ENCODE data around the gene EDAR.

Gene EDAR

DNA sequence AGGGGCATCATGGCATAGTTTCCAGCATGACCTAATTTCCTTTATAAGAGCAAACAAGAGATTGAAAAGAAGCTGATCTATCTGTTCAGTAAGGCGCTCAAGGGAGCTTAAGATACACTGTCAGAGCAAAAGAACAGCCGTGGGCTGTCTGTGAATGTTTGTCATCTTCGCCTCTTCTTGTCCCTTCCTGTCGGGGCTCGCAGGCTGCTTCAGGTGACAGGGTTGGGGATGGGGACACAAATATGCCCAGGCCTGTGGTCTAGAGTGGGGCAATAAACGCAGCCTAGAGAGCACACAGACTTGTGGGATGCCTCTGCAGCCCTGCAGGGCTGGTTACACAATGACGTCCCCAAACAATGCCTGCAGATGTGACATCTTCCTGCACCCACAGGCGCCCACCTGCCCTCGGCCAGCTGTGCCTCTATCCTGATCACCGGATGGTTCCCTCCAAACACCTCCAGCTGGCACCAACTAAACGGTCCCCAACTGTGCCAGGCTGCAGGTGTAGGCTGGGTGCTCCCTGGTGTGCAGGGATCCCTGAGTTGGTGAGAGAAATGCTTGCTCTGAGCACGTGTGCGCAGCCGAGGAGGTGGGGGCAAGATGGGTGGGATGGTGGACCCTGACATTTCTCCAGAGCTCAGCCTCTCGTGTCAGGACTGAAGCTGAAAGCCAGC, 72.8 kb downstream of the EDAR start:
- TF ChIP-seq, protein P1, sequence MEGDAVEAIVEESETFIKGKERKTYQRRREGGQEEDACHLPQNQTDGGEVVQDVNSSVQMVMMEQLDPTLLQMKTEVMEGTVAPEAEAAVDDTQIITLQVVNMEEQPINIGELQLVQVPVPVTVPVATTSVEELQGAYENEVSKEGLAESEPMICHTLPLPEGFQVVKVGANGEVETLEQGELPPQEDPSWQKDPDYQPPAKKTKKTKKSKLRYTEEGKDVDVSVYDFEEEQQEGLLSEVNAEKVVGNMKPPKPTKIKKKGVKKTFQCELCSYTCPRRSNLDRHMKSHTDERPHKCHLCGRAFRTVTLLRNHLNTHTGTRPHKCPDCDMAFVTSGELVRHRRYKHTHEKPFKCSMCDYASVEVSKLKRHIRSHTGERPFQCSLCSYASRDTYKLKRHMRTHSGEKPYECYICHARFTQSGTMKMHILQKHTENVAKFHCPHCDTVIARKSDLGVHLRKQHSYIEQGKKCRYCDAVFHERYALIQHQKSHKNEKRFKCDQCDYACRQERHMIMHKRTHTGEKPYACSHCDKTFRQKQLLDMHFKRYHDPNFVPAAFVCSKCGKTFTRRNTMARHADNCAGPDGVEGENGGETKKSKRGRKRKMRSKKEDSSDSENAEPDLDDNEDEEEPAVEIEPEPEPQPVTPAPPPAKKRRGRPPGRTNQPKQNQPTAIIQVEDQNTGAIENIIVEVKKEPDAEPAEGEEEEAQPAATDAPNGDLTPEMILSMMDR (IDR thresholded peaks at IDR 0.05; ENCODE audit: insufficient read depth, low read depth, low read length, missing control alignments), result no peak
- H3K4me3 ChIP-seq (ENCODE audit: low read length), result no peak overlapping the region
- DNase-seq (ENCODE audit: low read depth), result no peak

DNA sequence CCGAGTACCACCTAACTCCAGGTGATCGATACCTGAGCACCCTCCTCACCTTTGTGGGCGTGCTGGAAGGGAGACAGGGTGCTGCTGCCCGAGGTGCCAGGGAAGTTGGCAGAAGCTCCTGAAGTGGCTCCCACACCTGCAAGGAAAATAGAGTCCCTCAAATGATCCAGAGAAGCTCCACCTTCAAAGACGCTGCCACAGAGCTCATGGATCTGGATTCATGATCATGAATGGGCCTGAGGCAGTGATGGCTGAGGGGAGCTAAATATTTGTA, 76.5 kb downstream of the EDAR start:
- H3K4me3 ChIP-seq (ENCODE audit: low read length), result no peak overlapping the region
- no peak for DNase-seq (ENCODE audit: low read depth)
- TF ChIP-seq, protein P1 (IDR thresholded peaks at IDR 0.05; ENCODE audit: insufficient read depth, low read depth, low read length, missing control alignments), result no peak

DNA sequence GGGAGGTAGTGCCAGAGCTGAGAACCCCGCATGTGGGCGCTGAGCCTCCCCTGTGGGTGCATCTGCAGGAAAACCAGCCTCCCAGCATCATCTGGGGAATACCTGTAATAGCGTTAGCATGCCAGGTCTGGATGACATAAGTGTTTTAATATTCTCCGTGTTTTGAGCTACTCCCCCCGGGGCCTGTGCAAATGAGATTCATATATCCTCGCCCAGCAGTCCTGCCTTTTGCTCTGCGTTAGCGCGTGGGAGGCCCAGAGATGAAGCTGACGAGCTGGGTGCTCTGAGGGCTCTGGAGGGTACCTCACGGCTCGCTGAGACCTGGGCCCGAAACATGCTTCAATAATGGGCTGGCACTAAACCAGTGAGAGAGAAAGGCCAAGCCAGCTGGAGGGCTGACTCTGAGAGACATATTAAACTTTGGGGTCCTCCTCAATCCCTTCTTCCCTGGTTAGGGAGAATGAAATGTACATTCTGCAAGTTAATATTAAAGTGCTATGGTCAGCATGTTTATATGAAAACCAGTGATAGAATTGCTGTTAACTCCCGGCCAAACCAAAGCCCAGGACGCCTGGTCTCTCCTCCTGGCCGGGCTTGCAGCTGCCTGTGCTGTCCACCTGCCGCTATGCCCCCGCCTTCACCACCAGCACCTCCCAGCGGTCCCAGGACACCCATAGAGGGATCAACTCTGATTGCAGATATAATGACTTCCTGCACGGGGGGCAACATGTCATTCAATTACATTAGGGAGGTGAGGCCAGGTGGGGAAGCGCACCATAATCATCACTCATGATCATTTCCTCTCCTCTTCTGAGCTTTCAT, 77.0 kb downstream of the EDAR start:
- no peak overlapping the region for H3K4me3 ChIP-seq (ENCODE audit: low read length)
- peak; percentile 20 for DNase-seq (ENCODE audit: low read depth)
- TF ChIP-seq, protein P1 (IDR thresholded peaks at IDR 0.05; ENCODE audit: insufficient read depth, low read depth, low read length, missing control alignments), result no peak

DNA sequence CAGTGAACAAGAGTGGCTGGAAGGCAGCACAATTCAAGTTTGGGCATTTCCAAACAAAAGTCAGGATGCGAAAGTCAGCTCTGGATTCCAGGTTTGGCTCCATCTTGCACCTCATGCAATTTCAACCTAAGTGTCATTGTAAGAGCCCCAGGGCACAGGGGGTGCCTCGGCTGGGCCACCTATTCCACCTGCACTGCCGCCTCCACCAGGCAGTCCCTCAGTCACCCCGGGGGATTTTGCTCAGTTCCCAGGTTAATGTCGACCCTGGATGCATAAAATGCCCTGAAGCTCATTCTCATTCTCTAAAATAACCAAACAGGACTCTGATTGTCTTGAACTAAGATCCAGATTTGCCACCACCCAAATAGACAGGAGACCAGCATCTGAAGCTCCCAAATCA, 77.6 kb downstream of the EDAR start:
- TF ChIP-seq, protein P1 (IDR thresholded peaks at IDR 0.05; ENCODE audit: insufficient read depth, low read depth, low read length, missing control alignments), result no peak
- DNase-seq (ENCODE audit: low read depth), result no peak
- no peak overlapping the region for H3K4me3 ChIP-seq (ENCODE audit: low read length)

DNA sequence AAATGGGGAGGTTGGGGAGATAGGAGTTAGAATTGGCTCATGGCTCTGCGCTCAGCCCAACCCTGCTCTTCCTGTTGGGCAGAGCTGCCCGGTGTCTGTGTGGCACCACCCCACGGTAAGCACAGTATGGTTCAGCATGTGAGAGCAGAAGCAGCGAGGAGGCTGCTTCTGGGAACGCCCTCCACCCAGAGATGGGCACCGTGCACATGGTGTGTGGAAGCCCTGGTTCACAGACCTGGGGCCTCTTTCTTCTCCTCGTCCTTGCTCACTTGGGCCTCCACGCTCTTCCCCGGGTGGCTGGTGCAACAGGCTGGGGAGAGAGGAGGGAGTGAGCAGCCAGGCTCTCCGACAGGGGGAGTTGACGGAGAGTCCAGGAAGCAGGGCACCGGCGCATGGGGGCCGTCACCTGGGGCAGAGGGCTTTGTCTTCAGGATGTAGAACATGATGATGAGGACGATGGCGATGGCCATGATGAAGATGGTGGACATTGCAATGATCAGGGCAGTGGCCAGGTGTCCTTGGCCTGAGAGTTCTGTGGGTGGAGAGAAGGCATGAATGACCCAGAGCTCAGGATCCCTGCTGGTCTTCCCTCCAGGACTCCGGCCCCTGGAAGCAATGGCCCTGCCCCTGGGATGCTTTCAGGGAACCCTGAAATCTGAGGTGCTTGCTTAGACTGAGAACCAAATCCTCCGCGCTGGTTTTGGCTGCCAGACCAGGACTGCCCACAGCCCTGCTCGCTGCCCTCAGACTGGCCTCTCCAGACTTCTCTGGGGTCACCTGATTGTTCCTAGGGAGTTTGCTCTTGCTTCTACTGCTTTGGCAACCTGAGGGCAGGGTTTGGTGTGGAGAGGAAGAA, 78.3 kb downstream of the EDAR start:
- H3K4me3 ChIP-seq (ENCODE audit: low read length), result no peak overlapping the region
- TF ChIP-seq, protein P1 (IDR thresholded peaks at IDR 0.05; ENCODE audit: insufficient read depth, low read depth, low read length, missing control alignments), result no peak
- DNase-seq (ENCODE audit: low read depth), result no peak

DNA sequence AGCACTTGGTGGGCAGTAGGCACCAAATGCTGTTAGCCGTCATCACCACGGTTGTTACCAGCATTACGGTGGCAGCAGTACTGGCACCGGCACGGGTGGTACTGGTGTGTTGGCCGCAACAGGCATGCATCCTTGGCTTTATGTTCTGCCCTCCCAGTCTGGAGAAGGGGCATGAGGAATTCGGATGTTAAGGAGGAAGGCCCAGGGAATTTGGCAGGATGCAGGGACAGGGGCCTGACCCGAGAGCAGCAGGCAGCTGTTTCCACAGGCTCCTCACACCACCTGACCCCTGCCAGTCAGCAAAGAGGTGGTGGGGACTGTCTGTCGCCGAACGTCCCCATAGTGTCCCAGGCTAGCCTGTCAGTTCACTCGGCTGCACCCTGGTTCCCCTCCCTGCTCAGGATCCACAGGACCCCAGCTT, 79.0 kb downstream of the EDAR start:
- H3K4me3 ChIP-seq (ENCODE audit: low read length), result no peak overlapping the region
- TF ChIP-seq, protein P1 (IDR thresholded peaks at IDR 0.05; ENCODE audit: insufficient read depth, low read depth, low read length, missing control alignments), result no peak
- no peak for DNase-seq (ENCODE audit: low read depth)

All from epithelial cell of esophagus (primary cell).